DMS53 (cell line): ENCODE measurements around the gene TMEM163.

Experiments used
- DNase-seq: peaks from one replicate; lab custom pipeline; 2025; lab: John Stamatoyannopoulos, UW

The TMEM163 gene

GRCh38 chr2:134433469-134433868, 285.3 kb downstream of the TMEM163 start:
- no peak for DNase-seq

- DNase-seq = peak; percentile 59
Measured at GRCh38 chr2:134432435-134432883, 286.3 kb downstream of the TMEM163 start.

GRCh38 chr2:134431838-134432434, 286.9 kb downstream of the TMEM163 start:
- DNase-seq = peak; percentile 59

DNA sequence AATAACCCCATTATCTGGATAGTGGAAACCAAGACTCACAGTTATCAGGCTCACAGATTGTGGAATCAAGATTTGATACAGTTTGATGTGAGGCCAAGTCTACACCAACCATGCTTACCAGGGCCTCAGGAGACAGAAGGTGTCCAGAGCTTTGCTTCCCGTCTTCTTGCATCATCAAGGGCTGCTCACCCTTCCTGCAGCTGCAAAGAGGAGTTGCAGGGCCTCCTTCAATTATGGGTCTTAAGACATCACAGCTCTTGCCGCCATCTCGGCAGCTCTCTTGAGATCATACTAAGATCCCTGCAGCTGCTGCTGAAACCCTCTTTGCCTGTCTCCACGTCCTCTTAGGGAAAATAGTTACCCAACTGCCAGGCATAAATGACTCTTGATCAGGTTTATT, 288.9 kb downstream of the TMEM163 start:
- DNase-seq = no peak

DNA sequence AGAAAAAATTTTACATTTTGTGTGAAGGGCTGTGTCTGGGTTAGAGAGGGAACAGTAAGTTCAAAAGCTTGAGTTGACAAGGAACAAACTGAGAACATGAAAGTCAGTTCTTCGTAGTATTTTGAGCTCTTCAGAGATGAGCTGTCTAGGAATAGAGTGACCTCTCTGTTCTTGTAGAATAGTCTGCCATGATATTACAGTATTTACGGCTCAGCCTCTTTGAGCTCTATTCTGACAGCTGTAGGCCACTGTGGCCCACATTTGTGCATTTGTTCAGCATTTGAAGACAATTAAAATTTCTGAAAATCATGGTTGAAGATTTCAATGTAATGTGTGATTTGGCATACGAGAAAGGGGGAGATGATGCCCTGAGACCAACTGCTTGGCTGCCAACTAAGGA, 292.1 kb downstream of the TMEM163 start:
- DNase-seq = no peak

DNA sequence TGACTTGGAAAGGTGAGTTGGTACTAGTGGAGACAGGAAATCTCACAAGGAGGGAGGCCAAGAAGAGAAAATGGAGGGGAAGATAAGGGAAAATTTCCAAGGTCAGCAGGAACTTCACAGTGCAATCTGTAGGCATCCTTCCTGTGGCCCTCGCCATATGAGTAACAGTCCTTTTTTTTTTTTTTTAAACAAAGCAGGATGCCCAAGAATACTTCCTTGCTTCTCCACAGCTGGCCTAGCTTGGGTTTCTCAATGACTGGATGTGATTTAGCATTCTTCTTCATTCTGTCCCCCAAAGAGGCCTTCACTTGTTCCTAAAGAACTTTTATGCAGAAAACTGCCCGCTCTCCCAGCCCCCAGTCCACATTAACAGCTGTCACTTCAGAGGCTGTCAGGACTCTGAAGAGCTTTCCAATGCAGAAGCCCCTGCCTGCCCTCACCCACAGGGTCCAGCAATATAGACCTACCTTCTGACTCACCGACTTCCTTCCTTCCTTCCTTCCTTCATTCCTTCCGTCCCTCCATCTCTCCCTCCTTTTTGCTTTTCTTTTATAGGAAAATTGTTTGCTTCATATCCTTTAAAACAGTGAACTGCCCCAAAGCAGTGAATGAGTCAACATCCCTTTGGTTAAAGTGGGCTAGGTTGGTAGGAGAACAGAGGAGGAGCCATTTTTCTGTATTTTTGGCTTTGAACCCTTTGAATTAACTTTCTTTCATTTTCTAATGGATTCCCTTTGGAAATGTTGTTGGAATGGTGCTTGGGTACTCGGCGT, 292.9 kb downstream of the TMEM163 start:
- DNase-seq = no peak

GRCh38 chr2:134421556-134422328, 297.1 kb downstream of the TMEM163 start:
- DNase-seq = no peak

DNA sequence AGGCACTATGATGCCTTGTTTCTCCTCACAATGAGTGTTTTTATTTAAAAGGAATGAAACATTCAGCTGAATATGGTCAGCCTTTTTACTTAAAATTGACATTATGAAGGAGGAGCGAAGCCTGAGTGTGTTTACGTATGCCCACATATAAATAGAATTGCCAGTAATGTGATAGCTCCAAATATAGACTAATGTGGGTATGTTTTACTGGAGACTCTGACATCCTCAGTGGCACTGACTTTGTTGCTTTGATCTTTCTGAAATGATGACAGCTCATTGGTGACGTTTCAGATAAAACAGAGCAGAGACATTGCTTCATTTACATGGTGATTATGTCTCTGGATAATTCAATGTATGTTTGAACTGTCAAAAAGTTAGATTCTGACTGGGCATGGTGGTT, 297.9 kb downstream of the TMEM163 start:
- DNase-seq = no peak

- DNase-seq = no peak
Measured at GRCh38 chr2:134420259-134420658, 298.5 kb downstream of the TMEM163 start.

DNA sequence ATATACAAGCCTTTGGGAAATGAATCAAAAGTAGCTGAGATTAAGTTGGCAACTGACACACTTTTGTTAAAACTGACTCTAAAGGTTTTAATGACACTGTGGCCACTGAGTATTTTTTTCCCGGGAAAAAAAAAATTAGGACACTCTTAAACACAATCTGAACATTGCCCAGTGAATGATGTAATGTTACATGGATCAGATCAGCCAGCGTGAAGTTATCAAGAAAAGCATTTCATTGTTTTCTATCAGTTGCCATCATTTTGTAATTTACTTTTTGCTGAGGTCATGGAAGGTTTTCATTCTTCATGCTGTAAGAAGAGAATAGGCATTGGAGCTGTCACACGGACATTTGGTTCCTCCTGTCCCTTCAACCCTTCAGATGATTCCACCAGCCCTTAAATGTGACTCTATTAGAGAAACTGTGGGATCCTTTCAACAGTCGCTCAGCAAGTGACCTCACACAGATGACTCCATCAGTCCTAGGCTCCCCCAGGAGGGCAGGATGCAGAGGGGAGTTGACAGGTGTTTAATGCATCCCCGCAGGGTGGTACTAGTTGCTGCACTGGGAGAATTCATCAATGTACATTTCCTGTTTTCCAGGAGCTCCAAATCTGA, 300.7 kb downstream of the TMEM163 start:
- DNase-seq = no peak

GRCh38 chr2:134416637-134417036, 302.2 kb downstream of the TMEM163 start:
- no peak for DNase-seq

GRCh38 chr2:134416018-134416417, 302.8 kb downstream of the TMEM163 start:
- no peak for DNase-seq

DNA sequence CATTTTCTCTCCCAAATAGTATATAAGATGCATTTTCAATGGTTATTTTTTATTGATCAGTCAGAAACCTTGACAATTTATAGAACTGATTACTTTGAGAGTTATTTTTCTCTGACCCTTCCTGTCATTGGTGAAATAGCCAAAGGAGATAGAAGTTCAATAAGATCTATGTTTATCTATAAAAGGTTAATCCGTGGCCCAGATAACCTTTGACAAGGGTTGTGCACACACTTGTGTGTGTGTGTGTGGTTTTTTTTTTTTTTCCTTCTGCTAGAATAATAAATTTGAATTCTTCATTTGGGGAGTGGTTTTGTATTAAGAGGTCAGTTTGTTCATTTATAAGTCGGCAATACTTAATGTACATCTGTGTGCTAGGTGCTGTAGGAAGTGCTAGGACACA, 304.9 kb downstream of the TMEM163 start:
- DNase-seq = no peak

DNA sequence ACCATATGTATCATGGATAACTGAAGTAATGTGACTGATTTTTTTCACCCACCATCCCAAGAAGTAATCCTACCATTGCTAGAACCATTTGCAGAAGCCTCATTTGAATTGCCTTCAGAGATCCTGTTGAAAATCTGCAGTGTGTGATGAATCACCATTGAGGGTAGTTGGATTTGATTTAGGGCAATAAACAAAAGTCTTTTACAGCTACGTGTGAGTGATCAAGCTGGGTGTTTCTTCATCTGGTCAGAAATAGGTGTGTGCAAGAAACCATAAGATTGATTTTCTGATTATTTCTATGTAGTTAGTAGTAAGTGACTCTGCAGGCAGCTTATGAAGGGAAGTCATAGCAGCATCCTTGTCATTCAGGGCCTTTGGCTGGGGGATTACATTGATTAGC, 305.4 kb downstream of the TMEM163 start:
- DNase-seq = no peak

DNA sequence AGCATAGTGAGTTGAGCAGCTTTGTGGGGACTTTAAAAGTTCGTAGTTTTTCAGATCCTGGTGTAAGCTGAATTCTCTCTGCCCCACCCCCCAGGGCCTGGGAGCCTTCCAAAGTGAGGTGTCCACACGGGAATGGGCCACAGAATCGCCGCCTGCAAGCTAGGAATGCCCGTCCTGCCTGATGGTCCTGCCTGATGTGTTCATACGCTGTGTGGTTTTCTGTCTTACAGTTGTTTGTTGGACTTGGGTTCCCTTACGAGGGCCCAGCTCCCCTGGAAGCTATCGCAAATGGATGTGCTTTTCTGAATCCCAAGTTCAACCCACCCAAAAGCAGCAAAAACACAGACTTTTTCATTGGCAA, 306.2 kb downstream of the TMEM163 start:
- no peak for DNase-seq

DNA sequence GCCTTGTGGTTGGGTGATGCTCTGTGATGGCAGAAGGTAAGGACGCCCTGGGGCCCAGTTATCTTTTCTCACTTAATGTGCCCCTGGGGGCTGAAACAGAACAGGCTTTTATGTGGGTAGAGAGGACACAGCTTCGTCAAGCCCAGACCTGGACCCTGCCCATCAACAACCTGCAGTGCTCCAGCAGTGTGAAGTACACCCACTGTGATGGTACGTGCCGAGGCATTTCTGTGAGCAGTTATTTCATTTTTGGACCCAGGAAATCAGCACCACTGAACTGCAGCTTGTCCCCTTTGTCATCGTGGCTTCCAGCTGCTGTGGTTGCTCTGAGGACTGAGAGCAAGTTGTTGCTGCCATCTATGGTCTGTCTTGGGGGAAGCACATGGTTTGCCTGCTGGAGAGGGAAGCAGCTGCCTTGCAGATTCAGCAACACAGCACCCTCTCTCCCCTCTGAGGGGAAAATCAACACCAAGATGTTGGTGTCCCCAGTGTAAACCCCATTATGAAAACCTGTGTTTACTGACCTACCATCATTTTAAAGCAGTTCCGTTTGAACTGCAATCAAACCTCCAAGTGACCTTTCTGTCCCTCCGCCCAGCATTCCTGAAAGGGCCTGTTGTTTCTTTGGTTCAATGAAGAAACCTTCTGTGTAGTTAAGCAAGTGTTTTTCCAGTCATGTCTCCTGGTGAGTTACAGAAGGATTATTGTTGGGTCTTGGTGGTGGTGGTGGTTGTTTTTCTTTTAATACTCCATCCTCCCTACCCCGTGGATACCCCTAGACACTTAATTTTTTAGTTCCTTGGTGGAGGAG, 306.8 kb downstream of the TMEM163 start:
- peak; percentile 65 for DNase-seq

DNA sequence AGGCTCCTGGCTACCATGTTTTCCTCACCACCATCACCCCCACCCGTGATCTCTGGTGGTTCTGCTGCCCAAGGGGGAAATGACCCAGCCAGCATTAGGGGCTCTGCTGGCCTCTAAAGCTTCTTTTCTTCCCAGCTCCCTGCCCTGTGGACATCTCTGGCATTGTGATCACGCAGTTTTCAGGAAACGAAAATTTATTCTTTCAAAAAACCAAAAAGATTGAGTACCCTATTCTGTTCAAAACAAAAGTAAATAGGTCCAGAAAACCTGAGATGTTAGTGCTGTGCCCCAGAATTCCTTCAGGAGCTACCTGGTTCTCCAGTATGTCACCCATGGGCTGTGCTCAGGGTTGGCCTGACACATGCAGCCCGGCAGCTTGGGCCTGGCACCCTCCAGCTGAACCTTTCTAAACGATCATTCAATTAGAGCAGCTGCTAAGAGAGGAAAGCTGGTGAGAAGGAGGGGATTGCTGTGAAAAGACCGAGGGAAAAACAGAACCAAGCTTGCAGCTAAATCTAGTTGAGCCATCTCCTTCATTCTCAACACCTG, 307.4 kb downstream of the TMEM163 start:
- peak; percentile 0 for DNase-seq

GRCh38 chr2:134410831-134411231, 308.0 kb downstream of the TMEM163 start:
- DNase-seq = no peak

DNA sequence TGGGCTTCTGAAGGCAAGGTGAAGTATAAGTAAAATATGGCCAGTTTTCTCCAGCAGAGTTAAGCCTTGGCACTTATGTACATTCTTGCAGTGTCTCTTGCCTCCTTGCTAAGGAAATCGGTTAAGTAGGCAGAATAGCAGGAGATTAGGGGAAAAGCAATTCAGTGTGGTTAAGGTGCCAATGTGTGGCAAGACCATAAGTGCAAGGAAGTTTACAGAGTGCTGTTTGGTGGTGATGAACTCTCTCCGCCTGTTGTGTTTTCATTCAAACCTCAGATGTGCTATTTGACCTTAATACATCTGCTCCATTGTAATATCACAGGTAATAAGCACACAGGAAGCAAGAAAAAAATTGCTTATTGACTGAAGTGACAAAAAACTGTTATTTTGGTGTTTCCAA, 308.8 kb downstream of the TMEM163 start:
- no peak for DNase-seq

- no peak for DNase-seq
Measured at GRCh38 chr2:134408791-134409190, 310.0 kb downstream of the TMEM163 start.

DNA sequence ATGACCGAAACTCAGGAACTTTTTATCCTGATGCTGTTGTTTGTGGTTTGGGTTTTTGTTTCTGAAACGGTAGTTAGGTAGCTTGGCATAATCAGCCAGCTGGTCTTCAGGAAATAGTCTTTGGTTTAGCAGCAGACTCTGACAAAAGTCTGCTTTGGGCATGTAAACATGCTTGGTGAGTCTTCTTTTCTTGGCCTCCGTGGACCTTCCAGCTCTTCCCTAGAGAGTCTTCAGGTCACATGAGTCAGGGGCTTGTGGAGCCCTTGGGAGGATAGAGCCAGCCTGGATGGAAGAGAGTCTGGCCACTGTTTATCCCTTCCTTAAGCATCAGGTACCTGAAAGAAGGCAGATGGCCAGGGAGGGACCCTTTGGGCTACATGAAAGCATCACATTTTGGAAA, 310.4 kb downstream of the TMEM163 start:
- DNase-seq = no peak
